Measurements from ENCODE around the gene ATG2B. TPM values are rescaled to one million over a fixed set of nuclear protein-coding genes. Genes with fewer than 3 reads are reported as not detected.

The ATG2B gene
- total RNA-seq, 2 donors from 2014 or later: 24.5 to 43.3 TPM

DNA sequence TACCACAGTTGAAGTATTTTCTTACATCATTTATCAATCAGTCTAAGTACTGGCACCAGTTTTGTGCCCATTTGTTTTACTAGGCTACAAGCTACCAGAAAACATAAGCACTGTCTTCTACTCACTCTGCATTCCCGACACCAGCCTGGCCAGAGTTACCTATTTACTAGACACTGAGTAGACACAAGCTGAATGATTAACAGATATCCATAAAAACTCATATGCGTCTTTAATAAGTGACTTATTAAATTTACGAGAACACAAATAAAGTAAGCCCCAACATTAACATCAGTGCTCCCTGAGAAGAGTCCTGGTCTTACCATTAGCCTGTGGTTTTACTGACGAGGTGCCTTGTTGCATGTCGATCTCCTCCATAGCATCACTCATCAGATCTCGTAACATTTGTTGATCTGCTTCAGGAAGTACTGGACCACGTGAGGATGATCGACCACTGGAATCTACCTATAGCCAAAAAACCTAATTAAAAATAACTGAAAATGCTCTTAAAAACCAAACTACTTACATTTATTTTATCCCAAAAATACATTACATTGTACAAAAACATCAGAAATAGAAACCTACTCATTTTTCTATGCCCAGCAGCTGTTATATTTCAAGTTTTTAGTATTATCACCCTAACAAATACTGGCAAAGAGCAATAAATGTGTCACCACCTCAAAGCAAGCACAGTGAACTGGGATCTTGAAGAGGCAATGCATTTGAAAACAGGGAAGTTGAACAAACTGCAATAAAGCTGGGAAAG, 53.8 kb downstream of the ATG2B start:
- no peak for DNase-seq (ENCODE audit: low spot score)

DNA sequence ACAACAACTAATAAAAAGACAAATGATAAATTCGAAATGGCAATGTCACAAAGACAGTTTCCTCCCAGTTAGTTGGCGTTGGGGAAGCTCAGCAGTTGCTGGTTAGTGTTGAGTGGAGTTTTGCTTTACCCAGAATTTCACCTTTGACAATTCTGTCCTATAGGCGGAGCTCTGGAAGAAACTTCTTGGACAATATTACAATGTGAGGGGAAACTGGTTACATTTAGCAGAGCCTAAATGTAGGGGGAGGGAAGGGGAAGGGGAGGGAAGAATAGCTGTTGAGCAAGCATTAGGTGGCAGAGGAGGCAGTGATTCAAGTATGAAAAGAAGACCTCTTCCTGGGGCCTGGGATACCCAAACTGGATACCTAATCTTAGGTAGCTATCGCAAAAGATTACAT, 55.7 kb downstream of the ATG2B start:
- no peaks in the 10 kb centered on the region for H3K27me3 ChIP-seq (replicated peaks; ENCODE audit: insufficient read depth)
- no peak overlapping the region for H3K4me3 ChIP-seq
- WGBS: 86% methylated on average over 4 of the region's 4 CpGs
- DNase-seq (ENCODE audit: low spot score): no peak
- H3K27ac ChIP-seq: no peak overlapping the region
- H3K36me3 ChIP-seq: peaks cover 0 to 2% of the 10 kb centered on the region in 2 donors
- TF ChIP-seq POLR2A (IDR thresholded peaks at IDR 0.05) (no peak), POLR2AphosphoS5 (IDR thresholded peaks at IDR 0.05) (no peak)
- TF ChIP-seq, protein P1, sequence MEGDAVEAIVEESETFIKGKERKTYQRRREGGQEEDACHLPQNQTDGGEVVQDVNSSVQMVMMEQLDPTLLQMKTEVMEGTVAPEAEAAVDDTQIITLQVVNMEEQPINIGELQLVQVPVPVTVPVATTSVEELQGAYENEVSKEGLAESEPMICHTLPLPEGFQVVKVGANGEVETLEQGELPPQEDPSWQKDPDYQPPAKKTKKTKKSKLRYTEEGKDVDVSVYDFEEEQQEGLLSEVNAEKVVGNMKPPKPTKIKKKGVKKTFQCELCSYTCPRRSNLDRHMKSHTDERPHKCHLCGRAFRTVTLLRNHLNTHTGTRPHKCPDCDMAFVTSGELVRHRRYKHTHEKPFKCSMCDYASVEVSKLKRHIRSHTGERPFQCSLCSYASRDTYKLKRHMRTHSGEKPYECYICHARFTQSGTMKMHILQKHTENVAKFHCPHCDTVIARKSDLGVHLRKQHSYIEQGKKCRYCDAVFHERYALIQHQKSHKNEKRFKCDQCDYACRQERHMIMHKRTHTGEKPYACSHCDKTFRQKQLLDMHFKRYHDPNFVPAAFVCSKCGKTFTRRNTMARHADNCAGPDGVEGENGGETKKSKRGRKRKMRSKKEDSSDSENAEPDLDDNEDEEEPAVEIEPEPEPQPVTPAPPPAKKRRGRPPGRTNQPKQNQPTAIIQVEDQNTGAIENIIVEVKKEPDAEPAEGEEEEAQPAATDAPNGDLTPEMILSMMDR (IDR thresholded peaks at IDR 0.05): no peak
- intact Hi-C loops (cut with DNase I): no loop called here
- no peaks in the 10 kb centered on the region for H3K4me1 ChIP-seq (replicated peaks)
- H3K9me3 ChIP-seq: no peaks in the 10 kb centered on the region

More for the DNA sequence above, 53.8 kb downstream of the ATG2B start:
- intact Hi-C loops (cut with DNase I): no loop called here
- Histone ChIP-seq H3K36me3 (peaks cover 0 to 6% of the 10 kb centered on the region in 2 donors), H3K9me3 (no peaks in the 10 kb centered on the region), H3K4me1 (replicated peaks) (no peaks in the 10 kb centered on the region), H3K27me3 (replicated peaks; ENCODE audit: insufficient read depth) (no peaks in the 10 kb centered on the region), H3K4me3 (no peak overlapping the region), H3K27ac (no peak overlapping the region)
- 54% methylated on average over 8 of the region's 8 CpGs for WGBS
- TF ChIP-seq POLR2AphosphoS5 (IDR thresholded peaks at IDR 0.05) (no peak), POLR2A (IDR thresholded peaks at IDR 0.05) (no peak)
- TF ChIP-seq, protein P1 (IDR thresholded peaks at IDR 0.05): no peak

DNA sequence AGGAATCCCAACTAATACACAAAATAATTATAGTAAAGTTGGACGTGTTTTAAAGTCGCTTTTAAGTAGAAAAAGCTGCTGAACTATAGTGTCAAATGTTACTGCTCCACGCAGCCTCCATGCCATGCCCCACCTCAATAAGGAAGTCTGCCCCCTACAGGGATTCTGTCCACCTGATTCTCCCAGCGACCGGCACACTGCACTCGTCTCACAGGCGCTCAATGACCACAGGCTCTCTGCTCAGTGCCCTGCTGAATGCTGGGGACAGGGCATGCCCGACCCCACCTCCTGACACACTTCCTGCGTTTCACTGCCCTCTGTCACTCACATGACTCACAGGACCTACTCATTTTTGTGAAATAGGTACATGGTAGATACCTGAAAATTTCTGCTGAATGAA, 58.2 kb downstream of the ATG2B start:
- Histone ChIP-seq H3K4me3 (no peak overlapping the region), H3K27me3 (replicated peaks; ENCODE audit: insufficient read depth) (no peaks in the 10 kb centered on the region), H3K9me3 (no peaks in the 10 kb centered on the region), H3K4me1 (replicated peaks) (no peaks in the 10 kb centered on the region), H3K36me3 (peaks cover 0 to 2% of the 10 kb centered on the region in 2 donors), H3K27ac (no peak overlapping the region)
- TF ChIP-seq, protein P1 (IDR thresholded peaks at IDR 0.05): no peak
- TF ChIP-seq POLR2A (IDR thresholded peaks at IDR 0.05) (no peak), POLR2AphosphoS5 (IDR thresholded peaks at IDR 0.05) (no peak)
- no peak for DNase-seq (ENCODE audit: low spot score)
- intact Hi-C loops (cut with DNase I): no loop called here
- WGBS: 80% methylated on average over 9 of the region's 9 CpGs

DNA sequence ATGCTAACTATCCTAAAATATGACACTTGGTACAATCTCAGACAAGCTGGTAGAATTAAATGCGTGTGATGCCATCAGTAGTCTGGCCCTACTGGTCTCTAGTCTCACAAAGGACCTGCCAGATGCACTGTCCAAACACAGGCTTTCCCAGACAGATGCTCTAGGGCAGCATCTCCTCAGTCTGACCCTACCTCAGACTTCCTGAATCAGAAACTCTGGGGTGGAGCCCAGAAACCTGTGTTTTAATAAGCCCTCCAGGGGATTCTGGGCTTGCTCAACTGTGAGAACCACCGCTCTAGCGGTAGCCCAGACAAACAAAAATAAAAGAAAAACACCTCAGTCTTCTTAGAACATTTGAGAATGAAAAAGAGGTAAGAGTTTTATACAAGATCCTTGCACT, 59.2 kb downstream of the ATG2B start:
- intact Hi-C loops (cut with DNase I): no loop called here
- 88% methylated on average over 3 of the region's 3 CpGs for WGBS
- H3K27ac ChIP-seq: no peak overlapping the region

More for the DNA sequence above, 59.2 kb downstream of the ATG2B start:
- Histone ChIP-seq H3K4me1 (replicated peaks) (no peaks in the 10 kb centered on the region), H3K27me3 (replicated peaks; ENCODE audit: insufficient read depth) (no peaks in the 10 kb centered on the region), H3K4me3 (no peak overlapping the region), H3K9me3 (no peaks in the 10 kb centered on the region), H3K36me3 (peaks cover 0 to 2% of the 10 kb centered on the region in 2 donors)
- no peak for DNase-seq (ENCODE audit: low spot score)
- TF ChIP-seq POLR2A (IDR thresholded peaks at IDR 0.05) (no peak), POLR2AphosphoS5 (IDR thresholded peaks at IDR 0.05) (no peak)
- TF ChIP-seq, protein P1 (IDR thresholded peaks at IDR 0.05): no peak

All from prostate gland (tissue), 2 donors.